Dendritic cell treated with granulocyte-macrophage colony-stimulating factor and Interleukin-4, amounts not matched to agents 40 ng/mL and 50 ng/mL, for 4 days (primary cell): ENCODE measurements around the gene HSCB.
"Not testable (repeated sequence)": the region's sequence is repeated elsewhere in the genome, so short reads cannot be mapped to it uniquely, and the experiment has no call there.

ENCODE experiments used
- H3K27ac Mint-ChIP-seq: one replicate; pipeline ENCODE4 v1.8.0; 2022; ENCODE audit warnings: mild to moderate bottlenecking, mixed read lengths
- H3K27me3 Mint-ChIP-seq: one replicate; pipeline ENCODE4 v1.8.0; 2022; ENCODE audit warnings: mild to moderate bottlenecking, mixed read lengths
- H3K36me3 Mint-ChIP-seq: one replicate; pipeline ENCODE4 v1.8.0; 2022; ENCODE audit warnings: low read depth, mixed read lengths
- H3K4me1 Mint-ChIP-seq: one replicate; pipeline ENCODE4 v1.8.0; 2022; ENCODE audit warnings: low read depth, mixed read lengths
- H3K4me3 Mint-ChIP-seq: one replicate; pipeline ENCODE4 v1.8.0; 2022; ENCODE audit warnings: mild to moderate bottlenecking, moderate library complexity, mixed read lengths
- H3K9me3 Mint-ChIP-seq: one replicate; pipeline ENCODE4 v1.8.0; 2022; ENCODE audit warnings: mixed read lengths
- intact Hi-C: fragments of 100-400 bp; cut with micrococcal nuclease; formaldehyde crosslinking; loops from one replicate; pipeline ENCODE4 v1.15.0; 2022

Gene HSCB

GRCh38 chr22:28802595-28803123, 60.8 kb downstream of the HSCB start:
- H3K36me3 Mint-ChIP-seq: peaks cover 40% of the 10 kb centered on the region
- intact Hi-C loops: loop anchor here (1.0 to 10.0 kb wide), 2 partner anchors 8 to 58 kb away; partner anchors contain the start of genes CHEK2 and HSCB
- H3K4me1 Mint-ChIP-seq: peaks cover 32% of the 10 kb centered on the region
- peak overlapping the region; percentile 100 for H3K27ac Mint-ChIP-seq
- H3K9me3 Mint-ChIP-seq: no peaks in the 10 kb centered on the region
- no peaks in the 10 kb centered on the region for H3K27me3 Mint-ChIP-seq
- H3K4me3 Mint-ChIP-seq: peak overlapping the region; percentile 74

- H3K9me3 Mint-ChIP-seq, H3K27me3 Mint-ChIP-seq, H3K4me3 Mint-ChIP-seq: not testable (repeated sequence)
- peaks cover 12% of the 10 kb centered on the region for H3K36me3 Mint-ChIP-seq
- intact Hi-C loops: loop anchor here (10.0 kb wide), 1 partner anchor 61 kb away; the partner anchor contains the start of genes CHEK2 and HSCB
- peak overlapping the region; percentile 66 for H3K27ac Mint-ChIP-seq
- H3K4me1 Mint-ChIP-seq: peaks cover 45% of the 10 kb centered on the region
Measured at GRCh38 chr22:28805426-28805825, 63.6 kb downstream of the HSCB start.
